IPS-NIHi11 (cell line): ENCODE results near the gene KCTD10.

Experiments
- DNase-seq: peaks from one replicate; pipeline ENCODE4 v3.0.0; 2012; ENCODE audit warnings: mixed read lengths, low spot score

Gene KCTD10

GRCh38 chr12:109494348-109494881, 17.3 kb upstream of the KCTD10 start:
- no peak for DNase-seq

- DNase-seq = no peak
Observed at GRCh38 chr12:109493938-109494337, 16.8 kb upstream of the KCTD10 start.

GRCh38 chr12:109493090-109493489, 16.0 kb upstream of the KCTD10 start:
- no peak for DNase-seq

GRCh38 chr12:109492371-109492770, 15.3 kb upstream of the KCTD10 start:
- DNase-seq = no peak

- DNase-seq = no peak
Observed at GRCh38 chr12:109491671-109492070, 14.6 kb upstream of the KCTD10 start.

- DNase-seq = no peak
Observed at GRCh38 chr12:109489955-109490565, 13.0 kb upstream of the KCTD10 start.

- DNase-seq = no peak
Observed at GRCh38 chr12:109489016-109489954, 12.2 kb upstream of the KCTD10 start.

- DNase-seq = no peak
Observed at GRCh38 chr12:109488051-109488665, 11.1 kb upstream of the KCTD10 start.

- no peak for DNase-seq
Observed at GRCh38 chr12:109487181-109488050, 10.3 kb upstream of the KCTD10 start.

- no peak for DNase-seq
Observed at GRCh38 chr12:109485201-109485600, 8.1 kb upstream of the KCTD10 start.

- no peak for DNase-seq
Observed at GRCh38 chr12:109483346-109483745, 6.2 kb upstream of the KCTD10 start.

GRCh38 chr12:109482894-109483293, 5.8 kb upstream of the KCTD10 start:
- no peak for DNase-seq

- no peak for DNase-seq
Observed at GRCh38 chr12:109482491-109482890, 5.4 kb upstream of the KCTD10 start.

GRCh38 chr12:109481863-109482262, 4.8 kb upstream of the KCTD10 start:
- no peak for DNase-seq

GRCh38 chr12:109480356-109480755, 3.3 kb upstream of the KCTD10 start:
- DNase-seq = no peak

GRCh38 chr12:109479761-109480160, 2.7 kb upstream of the KCTD10 start:
- DNase-seq = no peak

- no peak for DNase-seq
Observed at GRCh38 chr12:109477963-109478315, 839 bp upstream of the KCTD10 start.

GRCh38 chr12:109476807-109477184, 304 bp downstream of the KCTD10 start:
- DNase-seq = no peak

GRCh38 chr12:109475993-109476806, 900 bp downstream of the KCTD10 start:
- peak; percentile 26 for DNase-seq

- no peak for DNase-seq
Observed at GRCh38 chr12:109475121-109475520, 2.0 kb downstream of the KCTD10 start.
